ENCODE results near the gene NOX4. TPM values are rescaled to one million over a fixed set of nuclear protein-coding genes. Genes with fewer than 3 reads are reported as not detected.
"Not testable (repeated sequence)": the region's sequence is repeated elsewhere in the genome, so short reads cannot be mapped to it uniquely, and the experiment has no call there.

Gene NOX4
- total and polyA plus RNA-seq, 4 donors, result 46.1 to 91.9 (median 48.5) TPM

DNA sequence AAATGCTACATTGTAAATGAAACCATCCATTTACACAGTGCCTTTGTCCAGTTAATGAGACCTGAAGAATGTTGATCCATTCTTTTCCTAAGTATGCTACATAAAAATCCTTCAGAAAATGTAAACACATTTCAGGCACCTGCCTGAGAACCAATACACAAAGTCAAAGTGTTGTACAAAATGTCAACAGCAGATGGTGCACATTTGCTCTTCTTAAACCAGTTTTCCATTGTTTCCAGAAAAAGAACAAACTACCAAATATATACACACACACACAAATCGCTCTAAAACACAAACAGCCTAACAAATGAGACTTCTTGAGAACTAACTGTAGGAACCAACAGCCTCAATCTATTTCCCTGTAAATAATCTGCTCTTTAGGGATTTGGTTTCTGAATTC, 157.5 kb downstream of the NOX4 start:
- intact Hi-C loops (cut with DNase I); H3K36me3 ChIP-seq (ENCODE audit: control insufficient read depth in 1 of 2, insufficient read depth in 2 of 2, low read length in 1 of 2); H3K9me3 ChIP-seq (ENCODE audit: control insufficient read depth, low read length); H3K4me1 ChIP-seq (ENCODE audit: control insufficient read depth in 1 of 2, insufficient read depth in 2 of 2, low read length in 2 of 2); DNase-seq; H3K27me3 ChIP-seq (ENCODE audit: control insufficient read depth in 1 of 2, insufficient read depth in 2 of 2, low read length in 1 of 2); H3K27ac ChIP-seq (ENCODE audit: low read depth in 1 of 2, low read length in 2 of 2); ATAC-seq (ENCODE audit: low FRiP score); H3K4me3 ChIP-seq (ENCODE audit: low read length in 2 of 2): not testable (repeated sequence)
- 10 to 16% methylated on average over 1 of the region's 1 CpG for WGBS, 2 donors

DNA sequence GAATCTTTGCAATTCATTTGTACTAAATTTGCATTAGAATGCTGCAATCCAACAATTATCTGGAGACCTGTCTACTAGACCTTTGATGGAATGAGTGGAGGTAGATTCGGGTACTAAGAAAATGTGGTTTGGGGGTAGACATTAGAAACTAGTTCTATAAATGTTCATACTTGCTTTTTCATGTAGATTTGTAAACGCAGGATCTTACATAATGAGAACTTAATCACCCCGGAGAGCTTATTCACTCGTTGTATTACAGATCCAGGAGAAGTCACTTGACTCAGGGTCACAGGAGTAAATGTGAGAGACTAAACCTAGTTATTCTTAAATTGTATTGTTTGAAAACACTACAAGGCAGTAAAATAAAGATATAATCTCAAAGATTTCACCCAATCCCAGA, 159.2 kb downstream of the NOX4 start:
- H3K4me3 ChIP-seq (ENCODE audit: low read length in 2 of 2); H3K4me1 ChIP-seq (ENCODE audit: control insufficient read depth in 1 of 2, insufficient read depth in 2 of 2, low read length in 2 of 2); H3K9me3 ChIP-seq (ENCODE audit: control insufficient read depth, low read length); H3K27me3 ChIP-seq (ENCODE audit: control insufficient read depth in 1 of 2, insufficient read depth in 2 of 2, low read length in 1 of 2); intact Hi-C loops (cut with DNase I); H3K36me3 ChIP-seq (ENCODE audit: control insufficient read depth in 1 of 2, insufficient read depth in 2 of 2, low read length in 1 of 2); ATAC-seq (ENCODE audit: low FRiP score); H3K27ac ChIP-seq (ENCODE audit: low read depth in 1 of 2, low read length in 2 of 2); DNase-seq: not testable (repeated sequence)
- WGBS, 2 donors, result 70 to 73% methylated on average over 4 of the region's 4 CpGs

DNA sequence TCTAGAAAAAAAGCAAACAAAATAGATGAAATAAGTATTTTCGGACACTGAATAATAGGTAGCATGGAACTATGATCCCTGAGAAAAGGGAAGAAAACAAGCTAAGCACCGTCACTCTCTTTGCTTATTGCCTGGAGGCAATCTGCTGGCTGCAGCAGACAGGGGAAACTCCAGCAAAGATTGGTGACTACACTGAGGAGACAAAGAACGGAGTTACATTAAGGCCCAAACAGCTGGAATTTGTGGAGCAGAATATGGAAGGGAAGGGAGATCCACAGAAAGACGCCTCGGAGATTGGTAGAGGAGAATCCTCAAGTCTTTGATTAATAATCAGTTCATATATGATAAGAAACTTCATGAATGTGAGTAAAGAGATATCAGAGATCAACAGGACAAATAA, 163.3 kb downstream of the NOX4 start:
- no peak for DNase-seq
- no peak for ATAC-seq (ENCODE audit: low FRiP score)
- Histone ChIP-seq H3K36me3 (ENCODE audit: control insufficient read depth in 1 of 2, insufficient read depth in 2 of 2, low read length in 1 of 2) (no peaks in the 10 kb centered on the region), H3K4me3 (ENCODE audit: low read length in 2 of 2) (no peak overlapping the region), H3K9me3 (ENCODE audit: control insufficient read depth, low read length) (no peaks in the 10 kb centered on the region), H3K27me3 (ENCODE audit: control insufficient read depth in 1 of 2, insufficient read depth in 2 of 2, low read length in 1 of 2) (no peaks in the 10 kb centered on the region), H3K27ac (ENCODE audit: low read depth in 1 of 2, low read length in 2 of 2) (peak overlapping the region in 1 of 2 donors; percentile 28), H3K4me1 (ENCODE audit: control insufficient read depth in 1 of 2, insufficient read depth in 2 of 2, low read length in 2 of 2) (no peaks in the 10 kb centered on the region)
- intact Hi-C loops (cut with DNase I), result no loop called here
- 74 to 95% methylated on average over 5 of the region's 5 CpGs for WGBS, 2 donors

DNA sequence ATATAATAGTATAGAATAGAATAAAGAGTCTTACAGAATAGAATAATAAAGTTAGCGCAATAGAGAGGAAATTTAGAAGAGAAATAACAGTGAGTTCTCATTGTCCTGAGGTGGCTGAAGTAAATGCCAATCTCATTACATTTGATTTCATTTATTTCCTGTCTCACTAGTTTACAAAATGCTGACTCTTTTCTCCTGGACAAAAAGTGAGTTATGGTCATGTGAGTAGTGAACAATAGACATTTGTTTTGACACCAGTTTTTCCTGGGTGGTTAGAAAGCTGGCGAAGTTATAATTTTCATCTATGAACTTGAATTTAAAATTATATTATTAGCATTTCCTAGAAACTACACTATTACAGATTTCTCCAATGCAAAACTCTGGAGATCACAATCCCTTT, 169.8 kb downstream of the NOX4 start:
- no peak overlapping the region for H3K4me3 ChIP-seq (ENCODE audit: low read length in 2 of 2)
- no peaks in the 10 kb centered on the region for H3K9me3 ChIP-seq (ENCODE audit: control insufficient read depth, low read length)
- intact Hi-C loops (cut with DNase I), result no loop called here
- H3K4me1 ChIP-seq (ENCODE audit: control insufficient read depth in 1 of 2, insufficient read depth in 2 of 2, low read length in 2 of 2), result peaks cover 0 to 2% of the 10 kb centered on the region in 2 donors
- ATAC-seq (ENCODE audit: low FRiP score) (no peak), DNase-seq (no peak)
- no peaks in the 10 kb centered on the region for H3K27me3 ChIP-seq (ENCODE audit: control insufficient read depth in 1 of 2, insufficient read depth in 2 of 2, low read length in 1 of 2)
- 98 to 99% methylated on average over 2 of the region's 2 CpGs for WGBS, 2 donors
- no peaks in the 10 kb centered on the region for H3K36me3 ChIP-seq (ENCODE audit: control insufficient read depth in 1 of 2, insufficient read depth in 2 of 2, low read length in 1 of 2)
- H3K27ac ChIP-seq (ENCODE audit: low read depth in 1 of 2, low read length in 2 of 2), result no peak overlapping the region

DNA sequence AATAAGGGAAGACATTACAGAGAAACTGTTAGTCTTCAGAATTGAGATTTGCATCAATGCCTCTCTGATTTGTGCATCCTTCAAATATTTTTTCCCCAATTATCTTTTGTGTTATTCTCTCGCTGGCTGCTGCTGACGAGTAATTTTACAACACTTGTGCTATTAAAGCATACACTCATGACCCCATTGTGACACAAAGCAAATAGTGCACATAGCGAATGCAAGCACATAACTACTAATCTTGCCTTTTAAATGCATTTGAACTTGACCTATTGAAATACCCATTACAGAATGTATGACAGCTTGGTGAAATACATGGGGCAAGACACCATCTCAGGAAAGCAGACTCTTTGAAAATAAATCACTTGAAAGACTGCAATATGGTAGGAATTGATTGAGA, 180.6 kb downstream of the NOX4 start:
- 62 to 74% methylated on average over 3 of the region's 3 CpGs for WGBS, 2 donors
- H3K36me3 ChIP-seq (ENCODE audit: control insufficient read depth in 1 of 2, insufficient read depth in 2 of 2, low read length in 1 of 2); ATAC-seq (ENCODE audit: low FRiP score); H3K27ac ChIP-seq (ENCODE audit: low read depth in 1 of 2, low read length in 2 of 2); H3K9me3 ChIP-seq (ENCODE audit: control insufficient read depth, low read length); H3K27me3 ChIP-seq (ENCODE audit: control insufficient read depth in 1 of 2, insufficient read depth in 2 of 2, low read length in 1 of 2); H3K4me1 ChIP-seq (ENCODE audit: control insufficient read depth in 1 of 2, insufficient read depth in 2 of 2, low read length in 2 of 2); DNase-seq; intact Hi-C loops (cut with DNase I); H3K4me3 ChIP-seq (ENCODE audit: low read length in 2 of 2): not testable (repeated sequence)

DNA sequence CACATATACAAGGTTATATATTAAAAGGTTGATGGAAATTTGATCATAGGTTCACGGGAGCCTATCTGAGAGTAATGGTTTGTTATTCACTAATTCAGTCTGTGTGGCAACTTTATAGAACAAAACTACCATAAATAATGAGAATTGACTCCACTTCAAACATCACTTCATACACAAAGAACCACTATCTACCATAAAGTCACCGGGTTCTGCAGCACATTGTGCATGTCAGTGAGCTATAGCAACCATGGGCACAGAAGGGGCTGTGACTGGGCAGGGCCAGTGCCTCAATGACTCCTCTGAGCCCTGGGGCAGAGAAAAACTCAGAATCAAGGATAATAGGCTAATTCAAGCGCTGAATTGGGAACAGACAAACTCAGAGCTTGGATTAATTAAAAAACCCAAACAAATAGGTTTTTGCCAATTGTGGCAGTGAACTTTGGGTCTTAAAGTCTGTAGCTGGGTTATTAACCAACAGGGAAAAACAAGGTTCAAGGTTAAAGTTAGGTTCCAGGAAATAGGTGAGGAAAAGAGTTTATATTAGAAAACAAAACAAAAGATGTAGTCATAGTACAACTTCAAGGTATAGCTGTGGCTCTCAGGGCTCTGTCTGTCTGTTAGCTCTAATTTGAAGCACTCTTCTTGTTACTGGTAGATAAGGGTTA, 181.7 kb downstream of the NOX4 start:
- H3K4me3 ChIP-seq (ENCODE audit: low read length in 2 of 2); H3K4me1 ChIP-seq (ENCODE audit: control insufficient read depth in 1 of 2, insufficient read depth in 2 of 2, low read length in 2 of 2); intact Hi-C loops (cut with DNase I); H3K27me3 ChIP-seq (ENCODE audit: control insufficient read depth in 1 of 2, insufficient read depth in 2 of 2, low read length in 1 of 2); DNase-seq; H3K27ac ChIP-seq (ENCODE audit: low read depth in 1 of 2, low read length in 2 of 2); ATAC-seq (ENCODE audit: low FRiP score); H3K36me3 ChIP-seq (ENCODE audit: control insufficient read depth in 1 of 2, insufficient read depth in 2 of 2, low read length in 1 of 2); H3K9me3 ChIP-seq (ENCODE audit: control insufficient read depth, low read length): not testable (repeated sequence)
- 80 to 84% methylated on average over 3 of the region's 3 CpGs for WGBS, 2 donors

DNA sequence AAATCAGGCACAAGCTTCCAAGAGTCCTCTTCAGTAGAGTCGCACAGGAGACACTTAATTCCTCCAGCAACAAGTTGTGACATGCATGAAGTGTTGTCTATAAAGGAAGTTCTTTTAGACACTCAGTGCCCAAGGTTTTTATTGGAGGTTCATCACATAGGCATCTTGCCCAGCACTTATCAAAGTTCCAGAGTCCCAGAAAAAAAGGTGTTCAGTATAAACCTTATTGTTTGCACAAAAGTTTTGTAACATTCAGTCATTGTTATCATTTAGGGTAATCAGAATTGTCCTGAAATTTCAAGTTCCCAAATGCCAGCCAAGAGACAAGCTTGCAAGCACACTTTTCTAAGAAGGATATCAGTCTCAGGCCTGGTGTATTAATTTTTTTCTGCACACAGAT, 182.9 kb downstream of the NOX4 start:
- H3K4me3 ChIP-seq (ENCODE audit: low read length in 2 of 2); intact Hi-C loops (cut with DNase I); H3K9me3 ChIP-seq (ENCODE audit: control insufficient read depth, low read length); H3K4me1 ChIP-seq (ENCODE audit: control insufficient read depth in 1 of 2, insufficient read depth in 2 of 2, low read length in 2 of 2); H3K27me3 ChIP-seq (ENCODE audit: control insufficient read depth in 1 of 2, insufficient read depth in 2 of 2, low read length in 1 of 2); ATAC-seq (ENCODE audit: low FRiP score); H3K36me3 ChIP-seq (ENCODE audit: control insufficient read depth in 1 of 2, insufficient read depth in 2 of 2, low read length in 1 of 2); DNase-seq; H3K27ac ChIP-seq (ENCODE audit: low read depth in 1 of 2, low read length in 2 of 2): not testable (repeated sequence)
- 96% methylated on average over 1 of the region's 1 CpG for WGBS, 2 donors

DNA sequence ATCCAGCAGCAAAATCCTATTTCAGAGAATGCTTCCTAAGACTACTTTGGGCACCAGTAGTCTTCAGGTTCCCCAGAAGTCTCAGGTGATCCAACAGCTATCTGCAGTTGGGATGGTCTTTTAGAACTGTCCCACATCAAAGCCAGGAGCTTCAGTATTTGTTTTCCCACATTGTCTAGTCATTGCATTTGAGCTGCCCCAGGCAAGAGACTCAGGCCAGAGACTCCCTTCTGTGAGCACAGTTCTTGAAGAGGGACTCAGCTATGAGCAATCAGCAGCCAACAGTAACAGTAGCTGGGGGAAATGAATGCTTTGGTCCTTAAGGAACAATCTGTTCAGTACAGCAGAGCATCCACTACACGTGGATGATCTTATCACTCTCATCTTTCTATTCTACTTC, 188.1 kb downstream of the NOX4 start:
- H3K27ac ChIP-seq (ENCODE audit: low read depth in 1 of 2, low read length in 2 of 2); intact Hi-C loops (cut with DNase I); H3K9me3 ChIP-seq (ENCODE audit: control insufficient read depth, low read length); H3K36me3 ChIP-seq (ENCODE audit: control insufficient read depth in 1 of 2, insufficient read depth in 2 of 2, low read length in 1 of 2); H3K4me3 ChIP-seq (ENCODE audit: low read length in 2 of 2); H3K27me3 ChIP-seq (ENCODE audit: control insufficient read depth in 1 of 2, insufficient read depth in 2 of 2, low read length in 1 of 2); H3K4me1 ChIP-seq (ENCODE audit: control insufficient read depth in 1 of 2, insufficient read depth in 2 of 2, low read length in 2 of 2); ATAC-seq (ENCODE audit: low FRiP score); DNase-seq: not testable (repeated sequence)
- WGBS, 2 donors, result 28 to 67% methylated on average over 1 of the region's 1 CpG

DNA sequence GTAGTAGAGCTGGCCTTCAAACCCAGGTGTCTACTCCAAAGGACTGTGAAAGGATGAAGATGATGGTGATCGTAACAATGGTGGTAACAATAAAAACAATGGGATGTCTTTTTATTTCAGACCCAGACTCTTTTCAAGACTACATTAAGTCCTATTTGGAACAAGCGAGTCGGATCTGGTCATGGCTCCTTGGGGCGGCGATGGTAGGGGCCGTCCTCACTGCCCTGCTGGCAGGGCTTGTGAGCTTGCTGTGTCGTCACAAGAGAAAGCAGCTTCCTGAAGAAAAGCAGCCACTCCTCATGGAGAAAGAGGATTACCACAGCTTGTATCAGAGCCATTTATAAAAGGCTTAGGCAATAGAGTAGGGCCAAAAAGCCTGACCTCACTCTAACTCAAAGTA, 196.2 kb downstream of the NOX4 start:
- H3K27me3 ChIP-seq (ENCODE audit: control insufficient read depth in 1 of 2, insufficient read depth in 2 of 2, low read length in 1 of 2); H3K4me1 ChIP-seq (ENCODE audit: control insufficient read depth in 1 of 2, insufficient read depth in 2 of 2, low read length in 2 of 2); intact Hi-C loops (cut with DNase I); ATAC-seq (ENCODE audit: low FRiP score); H3K27ac ChIP-seq (ENCODE audit: low read depth in 1 of 2, low read length in 2 of 2); H3K9me3 ChIP-seq (ENCODE audit: control insufficient read depth, low read length); H3K36me3 ChIP-seq (ENCODE audit: control insufficient read depth in 1 of 2, insufficient read depth in 2 of 2, low read length in 1 of 2); H3K4me3 ChIP-seq (ENCODE audit: low read length in 2 of 2): not testable (repeated sequence)
- WGBS, 2 donors, result 97 to 98% methylated on average over 7 of the region's 7 CpGs
- DNase-seq, result peak in 1 of 2 donors; percentile 53
